Lung (tissue), 12 donors: ENCODE measurements around the gene STX8. TPM values are rescaled to one million over a fixed set of nuclear protein-coding genes. Genes with fewer than 3 reads are reported as not detected.

ENCODE experiments used
- ATAC-seq: fragments of 200-7000 bp; cut with Tn5 transposase; one replicate; pipeline ENCODE4 v1.9.1; 2020; ENCODE audit warnings: moderate number of reproducible peaks; ENCODE audit not compliant: insufficient read depth, low FRiP score
- DNase-seq, 3 donors: peaks; one replicate each; pipeline ENCODE4 v3.0.0-alpha.2; 2013 to 2017
- H3K27ac ChIP-seq, 2 donors: one replicate each; pipeline ENCODE4 v1.5.1; 2013; ENCODE audit warnings: mild to moderate bottlenecking in 2 of 2, moderate library complexity in 2 of 2, control low read depth in 1 of 2, inconsistent platforms in 1 of 2, low read depth in 1 of 2, low read length in 1 of 2
- H3K27me3 ChIP-seq, 3 donors: one replicate each; pipeline ENCODE4 v1.5.1; 2013; ENCODE audit warnings: low read length in 2 of 3; ENCODE audit not compliant: control insufficient read depth in 3 of 3, insufficient read depth in 3 of 3
- H3K36me3 ChIP-seq, 4 donors: one replicate each; pipeline ENCODE4 v1.5.1; 2013; ENCODE audit warnings: low read length in 4 of 4, mild to moderate bottlenecking in 1 of 4, moderate library complexity in 1 of 4; ENCODE audit not compliant: control insufficient read depth in 4 of 4, insufficient read depth in 4 of 4
- H3K4me1 ChIP-seq, 5 donors: one replicate each; pipeline ENCODE4 v1.5.1; 2013; ENCODE audit warnings: low read length in 5 of 5, mild to moderate bottlenecking in 2 of 5, moderate library complexity in 1 of 5; ENCODE audit not compliant: control insufficient read depth in 5 of 5, insufficient read depth in 5 of 5
- H3K4me3 ChIP-seq: one replicate; pipeline ENCODE4 v1.5.1; 2013; ENCODE audit warnings: mild to moderate bottlenecking, control low read depth, moderate library complexity
- H3K9ac ChIP-seq, 2 donors: one replicate each; pipeline ENCODE4 v1.5.1; 2013; ENCODE audit warnings: low read length in 2 of 2, control low read depth in 1 of 2; ENCODE audit not compliant: insufficient read depth in 1 of 2
- H3K9me3 ChIP-seq, 4 donors: one replicate each; pipeline ENCODE4 v1.5.1; 2013; ENCODE audit warnings: low read length in 3 of 4, mild to moderate bottlenecking in 1 of 4, moderate library complexity in 1 of 4; ENCODE audit not compliant: control insufficient read depth in 4 of 4, insufficient read depth in 3 of 4
- CTCF ChIP-seq: IDR thresholded peaks from 2 replicates; pipeline ENCODE4 v1.5.1; 2012; ENCODE audit warnings: mild to moderate bottlenecking; ENCODE audit errors: control extremely low read depth, extremely low read depth
- WGBS, 2 donors: extraction: QIAGEN DNeasy Blood & Tissue Kit; methylation state at CpG; one replicate each; pipeline ENCODE4 v1.1.7; 2013; 5-methylcytosine and 5-hydroxymethylcytosine counted together
- polyA plus RNA-seq, 2 donors: library from polyadenylated mRNA; stranded (reverse); fragments of 200-250 nt; gene quantifications; one replicate each; pipeline ENCODE4 v1.2.1, GENCODE V29; 2013
- total RNA-seq, 2 donors: library from RNA; depleted of rRNA in 1 of 2; stranded (reverse); fragments of >200 nt in 1 of 2; gene quantifications; one replicate each; pipeline ENCODE4 v1.2.1, GENCODE V29; 2014 to 2021
- donor health status: control.
- donor health status: control.
- donor health status: Bipolar disorder and iron deficiency.
- donor health status: healthy.
- donor health status: DM: yes; HTN: yes; CAD: no.

STX8 gene
- total and polyA plus RNA-seq, 4 donors, result 36.5 to 81.1 (median 63.2) TPM

GRCh38 chr17:9226794-9227135 lies 348.9 kb downstream of the STX8 start:
- Histone ChIP-seq H3K36me3 (peaks cover 0 to 6% (median 0%) of the 10 kb centered on the region in 4 donors), H3K27ac (no peak overlapping the region), H3K9me3 (peaks cover 0 to 2% (median 0%) of the 10 kb centered on the region in 4 donors), H3K9ac (no peak overlapping the region), H3K27me3 (peaks cover 0 to 18% (median 4%) of the 10 kb centered on the region in 3 donors), H3K4me1 (no peaks in the 10 kb centered on the region), H3K4me3 (no peak overlapping the region)
- no peak for TF ChIP-seq CTCF
- ATAC-seq, result no peak
- 51 to 56% methylated on average over 14 of the region's 14 CpGs for WGBS, 2 donors
- DNase-seq, result no peak

- 82 to 86% methylated on average over 28 to 34 of the region's 34 CpGs for WGBS, 2 donors
- no peak for DNase-seq
- Histone ChIP-seq H3K36me3 (peaks cover 0 to 6% (median 0%) of the 10 kb centered on the region in 4 donors), H3K9ac (no peak overlapping the region), H3K4me3 (no peak overlapping the region), H3K27me3 (peaks cover 0 to 18% (median 4%) of the 10 kb centered on the region in 3 donors), H3K9me3 (peaks cover 0 to 2% (median 0%) of the 10 kb centered on the region in 4 donors), H3K4me1 (no peaks in the 10 kb centered on the region), H3K27ac (no peak overlapping the region)
- TF ChIP-seq CTCF, result no peak
- no peak for ATAC-seq
Measured at GRCh38 chr17:9226130-9226793, 349.4 kb downstream of the STX8 start.

GRCh38 chr17:9225305-9226101 lies 350.1 kb downstream of the STX8 start:
- H3K9ac ChIP-seq, result no peak overlapping the region
- TF ChIP-seq CTCF, result no peak
- DNase-seq, result no peak
- H3K27ac ChIP-seq, result no peak overlapping the region
- 72 to 78% methylated on average over 31 to 32 of the region's 32 CpGs for WGBS, 2 donors
- H3K36me3 ChIP-seq, result peaks cover 0 to 6% (median 0%) of the 10 kb centered on the region in 4 donors
- no peaks in the 10 kb centered on the region for H3K4me1 ChIP-seq
- ATAC-seq, result no peak
- H3K4me3 ChIP-seq, result no peak overlapping the region
- H3K9me3 ChIP-seq, result peaks cover 0 to 2% (median 0%) of the 10 kb centered on the region in 4 donors
- peaks cover 0 to 18% (median 4%) of the 10 kb centered on the region in 3 donors for H3K27me3 ChIP-seq
